ENCODE data around the gene TRPC6. TPM values are rescaled to one million over a fixed set of nuclear protein-coding genes. Genes with fewer than 3 reads are reported as not detected.

Gene TRPC6
- total RNA-seq, 2 experiments from 2014 or later, result not detected

GRCh38 chr11:101436511-101437142 lies 147.2 kb downstream of the TRPC6 start:
- Mint-ChIP-seq H3K4me3 (no peak overlapping the region), H3K27me3 (no peaks in the 10 kb centered on the region), H3K36me3 (no peaks in the 10 kb centered on the region), H3K4me1 (no peaks in the 10 kb centered on the region), H3K9me3 (no peaks in the 10 kb centered on the region), H3K27ac (no peak overlapping the region)
- POLR2A ChIA-PET, result no interaction called here
- DNase-seq, result no peak
- ATAC-seq (ENCODE audit: low read depth), result no peak

GRCh38 chr11:101435408-101435973 lies 148.3 kb downstream of the TRPC6 start:
- no peak overlapping the region for H3K4me3 Mint-ChIP-seq
- H3K4me1 Mint-ChIP-seq, result no peaks in the 10 kb centered on the region
- ATAC-seq (ENCODE audit: low read depth) (no peak), DNase-seq (no peak)
- H3K36me3 Mint-ChIP-seq, result no peaks in the 10 kb centered on the region
- no peaks in the 10 kb centered on the region for H3K27me3 Mint-ChIP-seq
- H3K27ac Mint-ChIP-seq, result no peak overlapping the region
- POLR2A ChIA-PET, result no interaction called here
- peaks cover 3% of the 10 kb centered on the region for H3K9me3 Mint-ChIP-seq

GRCh38 chr11:101434026-101434643 lies 149.7 kb downstream of the TRPC6 start:
- POLR2A ChIA-PET, result no interaction called here
- no peak overlapping the region for H3K4me3 Mint-ChIP-seq
- no peaks in the 10 kb centered on the region for H3K4me1 Mint-ChIP-seq
- H3K27ac Mint-ChIP-seq, result no peak overlapping the region
- H3K27me3 Mint-ChIP-seq, result no peaks in the 10 kb centered on the region
- peaks cover 3% of the 10 kb centered on the region for H3K9me3 Mint-ChIP-seq
- ATAC-seq (ENCODE audit: low read depth), result no peak
- DNase-seq, result no peak
- H3K36me3 Mint-ChIP-seq, result no peaks in the 10 kb centered on the region

GRCh38 chr11:101433151-101433550 lies 150.7 kb downstream of the TRPC6 start:
- Mint-ChIP-seq H3K4me1 (no peaks in the 10 kb centered on the region), H3K9me3 (peaks cover 5% of the 10 kb centered on the region), H3K27ac (no peak overlapping the region), H3K27me3 (no peaks in the 10 kb centered on the region), H3K36me3 (no peaks in the 10 kb centered on the region), H3K4me3 (no peak overlapping the region)
- POLR2A ChIA-PET, result no interaction called here
- ATAC-seq (ENCODE audit: low read depth), result no peak
- no peak for DNase-seq

- H3K9me3 Mint-ChIP-seq, result peaks cover 7% of the 10 kb centered on the region
- no peaks in the 10 kb centered on the region for H3K27me3 Mint-ChIP-seq
- H3K27ac Mint-ChIP-seq, result no peak overlapping the region
- no peaks in the 10 kb centered on the region for H3K36me3 Mint-ChIP-seq
- no peaks in the 10 kb centered on the region for H3K4me1 Mint-ChIP-seq
- DNase-seq (no peak), ATAC-seq (ENCODE audit: low read depth) (no peak)
- H3K4me3 Mint-ChIP-seq, result no peak overlapping the region
- POLR2A ChIA-PET, result no interaction called here
Measured at GRCh38 chr11:101429703-101430540, 153.9 kb downstream of the TRPC6 start.

GRCh38 chr11:101428918-101429317 lies 154.9 kb downstream of the TRPC6 start:
- H3K27me3 Mint-ChIP-seq, result no peaks in the 10 kb centered on the region
- H3K9me3 Mint-ChIP-seq, result peaks cover 7% of the 10 kb centered on the region

GRCh38 chr11:101407324-101407723 lies 176.5 kb downstream of the TRPC6 start:
- no peak for DNase-seq
- H3K27ac Mint-ChIP-seq, result no peak overlapping the region
- H3K36me3 Mint-ChIP-seq, result no peaks in the 10 kb centered on the region
- no peak overlapping the region for H3K4me3 Mint-ChIP-seq
- no peaks in the 10 kb centered on the region for H3K9me3 Mint-ChIP-seq
- H3K4me1 Mint-ChIP-seq, result no peaks in the 10 kb centered on the region
- no peak for ATAC-seq (ENCODE audit: low read depth)
- no peaks in the 10 kb centered on the region for H3K27me3 Mint-ChIP-seq
- POLR2A ChIA-PET, result no interaction called here

More at GRCh38 chr11:101428918-101429317, 154.9 kb downstream of the TRPC6 start:
- DNase-seq, result no peak
- no peaks in the 10 kb centered on the region for H3K36me3 Mint-ChIP-seq
- no peak for ATAC-seq (ENCODE audit: low read depth)
- no peak overlapping the region for H3K27ac Mint-ChIP-seq
- POLR2A ChIA-PET, result no interaction called here
- H3K4me1 Mint-ChIP-seq, result no peaks in the 10 kb centered on the region
- H3K4me3 Mint-ChIP-seq, result no peak overlapping the region

Small RNA genes within 50 kb of the gene (microRNA-seq; reads per million reads assigned to microRNA genes)
- gene MIR3920, result not detected

Data from activated naive CD8-positive, alpha-beta T cell treated with anti-CD3 and anti-CD28 coated beads, Interleukin-2, amount 10 ng/mL, durations not matched to agents 7 days and 5 days (primary cell).